SK-N-SH treated with all-trans-retinoic acid at 6 μM for 48 hours (cell line): ENCODE measurements around the gene STARD6.
"Not testable (repeated sequence)": the region's sequence is repeated elsewhere in the genome, so short reads cannot be mapped to it uniquely, and the experiment has no call there.

ENCODE experiments used
- ATAC-seq: fragments of 200-7000 bp; cut with Tn5 transposase; 3 replicates; pipeline ENCODE4 v1.9.1; 2020; ENCODE audit warnings: mild to moderate bottlenecking, moderate library complexity
- BACH2 ChIP-seq: fragments of 250-450 bp; sonication (Bioruptor Pico); IDR thresholded peaks from 2 replicates; pipeline ENCODE4 v1.9.0; 2021; ENCODE audit warnings: mild to moderate bottlenecking, borderline replicate concordance
- CSDC2 ChIP-seq: fragments of 250-450 bp; sonication (Bioruptor Pico); IDR thresholded peaks from 2 replicates; pipeline ENCODE4 v1.5.0; 2020; ENCODE audit warnings: mild to moderate bottlenecking, moderate library complexity
- GLIS3 ChIP-seq: fragments of 250-450 bp; sonication (Bioruptor Pico); IDR thresholded peaks from 2 replicates; pipeline ENCODE4 v1.5.0; 2020; ENCODE audit warnings: mild to moderate bottlenecking, moderate library complexity
- ISL1 ChIP-seq: fragments of 250-450 bp; sonication (Bioruptor Pico); IDR thresholded peaks from 2 replicates; pipeline ENCODE4 v2.1.2; 2022; ENCODE audit warnings: mild to moderate bottlenecking, moderate library complexity
- OSR1 ChIP-seq: fragments of 250-450 bp; sonication (Bioruptor Pico); IDR thresholded peaks from 2 replicates; pipeline ENCODE4 v1.8.0; 2022; ENCODE audit warnings: moderate library complexity, mild to moderate bottlenecking, inconsistent platforms
- PPARA ChIP-seq: fragments of 250-450 bp; sonication (Bioruptor Pico); IDR thresholded peaks from 2 replicates; pipeline ENCODE4 v1.5.0; 2020; ENCODE audit warnings: mild to moderate bottlenecking, borderline replicate concordance
- SNAI2 ChIP-seq: fragments of 250-450 bp; sonication (Bioruptor Pico); IDR thresholded peaks from 2 replicates; pipeline ENCODE4 v1.5.0; 2020; ENCODE audit warnings: mild to moderate bottlenecking, moderate library complexity
- TOX ChIP-seq: fragments of 250-450 bp; sonication (Bioruptor Pico); IDR thresholded peaks from 2 replicates; pipeline ENCODE4 v1.8.0; 2021; ENCODE audit warnings: mild to moderate bottlenecking, moderate library complexity, borderline replicate concordance
- TSHZ2 ChIP-seq: fragments of 250-450 bp; sonication (Bioruptor Pico); IDR thresholded peaks from 2 replicates; pipeline ENCODE4 v1.5.0; 2020; ENCODE audit warnings: mild to moderate bottlenecking, moderate library complexity
- ZFP30 ChIP-seq: fragments of 450-650 bp; formaldehyde crosslinking; IDR thresholded peaks from 2 replicates; pipeline ENCODE4 v1.5.0; 2022; ENCODE audit warnings: mild to moderate bottlenecking, moderate library complexity
- ZNF565 ChIP-seq: fragments of 450-650 bp; formaldehyde crosslinking; conservative IDR thresholded peaks from 2 replicates; pipeline ENCODE4 v1.5.0; 2020; ENCODE audit warnings: low read depth, mild to moderate bottlenecking, moderate library complexity
- ZNF8 ChIP-seq: fragments of 450-650 bp; formaldehyde crosslinking; IDR thresholded peaks from 2 replicates; pipeline ENCODE4 v1.5.0; 2020; ENCODE audit warnings: mild to moderate bottlenecking, moderate library complexity
- TF ChIP-seq, protein P1 (sequence below): fragments of 250-450 bp; sonication (Bioruptor Pico); IDR thresholded peaks from 2 replicates; pipeline ENCODE4 v1.5.1; 2021; ENCODE audit warnings: mild to moderate bottlenecking, moderate library complexity
- TF ChIP-seq, protein P2 (sequence below): fragments of 250-450 bp; sonication (Bioruptor Pico); IDR thresholded peaks from 2 replicates; pipeline ENCODE4 v1.8.0; 2020; ENCODE audit warnings: mild to moderate bottlenecking, moderate library complexity, borderline replicate concordance

STARD6 gene

DNA sequence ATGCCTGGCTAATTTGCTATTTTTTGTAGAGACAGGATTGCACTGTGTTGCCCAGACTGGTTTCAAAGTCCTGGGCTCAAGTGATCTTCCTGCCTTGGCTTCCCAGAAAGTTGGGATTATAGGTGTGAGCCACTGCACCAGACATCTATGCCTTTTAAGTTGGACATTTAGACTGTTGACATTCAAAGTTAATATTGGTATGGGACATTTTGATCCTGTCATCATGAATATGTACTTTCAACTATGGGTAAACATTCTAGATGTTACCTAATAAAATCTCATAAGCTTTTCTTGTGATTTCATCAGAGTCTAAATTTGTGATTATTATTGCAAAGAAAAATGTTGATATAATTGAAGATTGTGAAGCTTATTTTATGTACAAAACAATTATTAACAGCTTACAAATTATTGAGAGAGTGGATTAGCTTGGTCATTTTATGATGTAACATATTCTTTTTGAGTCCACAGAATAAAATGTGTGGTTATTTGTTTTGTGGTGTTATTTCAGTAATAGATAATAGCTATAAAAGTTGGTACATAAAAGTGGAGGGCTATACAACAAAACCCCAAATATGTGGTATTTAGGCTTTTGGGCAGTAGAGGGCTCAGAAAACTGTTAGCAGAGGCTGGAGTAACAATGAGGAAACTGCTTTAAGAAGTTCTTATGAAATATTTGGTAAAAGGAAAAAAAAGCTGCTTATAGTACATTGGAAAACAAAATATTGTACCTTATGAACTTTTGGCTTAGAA, 41.4 kb downstream of the STARD6 start (continued):
- no peak for TF ChIP-seq TSHZ2 (CRISPR knock-in tag)
- TF ChIP-seq TOX (CRISPR knock-in tag) = no peak

DNA sequence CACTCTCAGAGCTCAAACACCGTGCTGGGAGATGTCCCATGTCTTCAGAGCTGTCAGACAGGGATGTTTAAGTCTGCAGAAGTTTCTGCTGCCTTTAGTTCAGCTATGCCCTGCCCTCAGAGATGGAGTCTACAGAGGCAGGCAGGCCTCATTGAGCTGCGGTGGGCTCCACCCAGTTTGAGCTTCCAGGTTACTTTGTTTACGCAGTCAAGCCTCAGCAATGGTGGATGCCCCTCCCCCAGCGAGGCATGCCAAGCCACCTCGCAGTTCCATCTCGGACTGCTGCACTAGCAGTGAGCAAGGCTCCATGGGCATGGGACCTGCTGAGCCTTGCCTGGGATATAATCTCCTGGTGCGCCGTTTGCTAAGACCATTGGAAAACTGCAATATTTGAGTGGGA, 48.1 kb downstream of the STARD6 start:
- ATAC-seq = not testable (repeated sequence)

- ATAC-seq = no peak
- no peak for TF ChIP-seq BACH2
- TF ChIP-seq, protein P1, sequence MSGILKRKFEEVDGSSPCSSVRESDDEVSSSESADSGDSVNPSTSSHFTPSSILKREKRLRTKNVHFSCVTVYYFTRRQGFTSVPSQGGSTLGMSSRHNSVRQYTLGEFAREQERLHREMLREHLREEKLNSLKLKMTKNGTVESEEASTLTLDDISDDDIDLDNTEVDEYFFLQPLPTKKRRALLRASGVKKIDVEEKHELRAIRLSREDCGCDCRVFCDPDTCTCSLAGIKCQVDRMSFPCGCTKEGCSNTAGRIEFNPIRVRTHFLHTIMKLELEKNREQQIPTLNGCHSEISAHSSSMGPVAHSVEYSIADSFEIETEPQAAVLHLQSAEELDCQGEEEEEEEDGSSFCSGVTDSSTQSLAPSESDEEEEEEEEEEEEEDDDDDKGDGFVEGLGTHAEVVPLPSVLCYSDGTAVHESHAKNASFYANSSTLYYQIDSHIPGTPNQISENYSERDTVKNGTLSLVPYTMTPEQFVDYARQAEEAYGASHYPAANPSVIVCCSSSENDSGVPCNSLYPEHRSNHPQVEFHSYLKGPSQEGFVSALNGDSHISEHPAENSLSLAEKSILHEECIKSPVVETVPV (CRISPR knock-in tag) = no peak
- TF ChIP-seq OSR1 (CRISPR knock-in tag) = no peak
- no peak for TF ChIP-seq ZNF8 (CRISPR knock-in tag)
- no peak for TF ChIP-seq TOX (CRISPR knock-in tag)
- TF ChIP-seq ISL1 (CRISPR knock-in tag) = no peak
- TF ChIP-seq, protein P2, sequence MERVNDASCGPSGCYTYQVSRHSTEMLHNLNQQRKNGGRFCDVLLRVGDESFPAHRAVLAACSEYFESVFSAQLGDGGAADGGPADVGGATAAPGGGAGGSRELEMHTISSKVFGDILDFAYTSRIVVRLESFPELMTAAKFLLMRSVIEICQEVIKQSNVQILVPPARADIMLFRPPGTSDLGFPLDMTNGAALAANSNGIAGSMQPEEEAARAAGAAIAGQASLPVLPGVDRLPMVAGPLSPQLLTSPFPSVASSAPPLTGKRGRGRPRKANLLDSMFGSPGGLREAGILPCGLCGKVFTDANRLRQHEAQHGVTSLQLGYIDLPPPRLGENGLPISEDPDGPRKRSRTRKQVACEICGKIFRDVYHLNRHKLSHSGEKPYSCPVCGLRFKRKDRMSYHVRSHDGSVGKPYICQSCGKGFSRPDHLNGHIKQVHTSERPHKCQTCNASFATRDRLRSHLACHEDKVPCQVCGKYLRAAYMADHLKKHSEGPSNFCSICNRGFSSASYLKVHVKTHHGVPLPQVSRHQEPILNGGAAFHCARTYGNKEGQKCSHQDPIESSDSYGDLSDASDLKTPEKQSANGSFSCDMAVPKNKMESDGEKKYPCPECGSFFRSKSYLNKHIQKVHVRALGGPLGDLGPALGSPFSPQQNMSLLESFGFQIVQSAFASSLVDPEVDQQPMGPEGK = no peak
- TF ChIP-seq CSDC2 = no peak
- no peak for TF ChIP-seq PPARA (CRISPR knock-in tag)
- TF ChIP-seq SNAI2 (CRISPR knock-in tag) = no peak
- TF ChIP-seq ZNF565 (CRISPR knock-in tag) = no peak
Measured at GRCh38 chr18:54303408-54303807, 54.2 kb downstream of the STARD6 start.

DNA sequence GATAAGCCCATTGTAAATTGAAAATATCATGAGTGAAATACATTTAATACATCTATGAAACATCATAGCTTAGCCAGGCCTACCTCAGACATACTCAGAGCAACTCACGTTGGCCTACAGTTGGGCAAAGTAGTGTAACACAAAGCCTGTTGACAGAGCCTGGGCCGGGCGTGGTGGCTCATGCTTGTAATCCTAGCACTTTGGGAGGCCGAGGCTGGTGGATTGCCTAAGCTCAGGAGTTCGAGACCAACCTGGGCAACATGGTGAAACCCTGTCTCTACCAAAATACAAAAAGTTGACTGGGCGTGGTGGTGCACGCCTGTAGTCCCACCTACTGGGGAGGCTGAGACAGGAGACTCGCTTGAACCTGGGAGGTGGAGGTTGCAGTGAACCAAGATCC, 58.7 kb downstream of the STARD6 start:
- ATAC-seq = not testable (repeated sequence)

DNA sequence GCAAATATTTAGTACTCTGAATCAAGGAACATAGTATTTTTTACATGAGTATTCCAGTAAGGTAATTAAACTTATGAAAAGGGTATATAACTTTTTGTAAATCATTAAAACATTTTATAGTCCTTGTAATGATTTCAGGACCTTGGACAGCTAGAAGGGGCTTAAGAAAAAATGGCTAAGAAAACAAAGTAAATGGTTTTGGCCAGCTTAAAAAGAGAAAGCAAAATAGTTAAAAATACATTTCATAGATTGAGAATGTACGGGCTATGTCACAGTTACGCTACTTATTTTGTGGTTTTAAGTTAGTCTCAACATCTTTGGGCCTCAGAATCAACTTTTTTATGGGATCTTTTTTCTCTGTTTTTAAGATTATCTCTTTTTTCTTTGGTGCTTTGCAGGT, 61.6 kb downstream of the STARD6 start:
- TF ChIP-seq ZFP30 (CRISPR knock-in tag) = peak; percentile 37; the same call in 1 of the 2 replicates
- TF ChIP-seq ZNF8 (CRISPR knock-in tag) = no peak
- no peak for TF ChIP-seq GLIS3 (CRISPR knock-in tag)
- no peak for ATAC-seq

- no peak for ATAC-seq
- TF ChIP-seq TSHZ2 (CRISPR knock-in tag) = no peak
Measured at GRCh38 chr18:54294274-54294673, 63.4 kb downstream of the STARD6 start.
